Subcutaneous abdominal adipose tissue (tissue), 5 donors: ENCODE data around the gene TMC8.

Experiments used
- H3K27ac ChIP-seq: one replicate; pipeline ENCODE4 v1.7.0; 2013; ENCODE audit warnings: low read depth, mild to moderate bottlenecking, inconsistent platforms, low read length, moderate library complexity
- H3K27me3 ChIP-seq, 5 donors: one replicate each; pipeline ENCODE4 v1.7.0; 2013; ENCODE audit warnings: low read length in 5 of 5, inconsistent platforms in 1 of 5; ENCODE audit not compliant: control insufficient read depth in 5 of 5, insufficient read depth in 4 of 5
- H3K36me3 ChIP-seq, 5 donors: one replicate each; pipeline ENCODE4 v1.7.0; 2013; ENCODE audit warnings: low read length in 5 of 5; ENCODE audit not compliant: control insufficient read depth in 5 of 5, insufficient read depth in 5 of 5
- H3K4me1 ChIP-seq, 5 donors: one replicate each; pipeline ENCODE4 v1.7.0; 2013; ENCODE audit warnings: low read length in 5 of 5, mild to moderate bottlenecking in 3 of 5, moderate library complexity in 1 of 5; ENCODE audit not compliant: control insufficient read depth in 5 of 5, insufficient read depth in 5 of 5
- H3K4me3 ChIP-seq, 5 donors: one replicate each; pipeline ENCODE4 v1.7.0; 2013; ENCODE audit warnings: low read length in 5 of 5, low read depth in 1 of 5
- H3K9ac ChIP-seq, 5 donors: one replicate each; pipeline ENCODE4 v1.7.0; 2013; ENCODE audit warnings: low read length in 5 of 5, mild to moderate bottlenecking in 4 of 5, moderate library complexity in 3 of 5
- H3K9me3 ChIP-seq, 5 donors: one replicate each; pipeline ENCODE4 v1.7.0; 2013; ENCODE audit warnings: low read length in 5 of 5; ENCODE audit not compliant: control insufficient read depth in 5 of 5
- donor health status: healthy.
- donor health status: healthy.
- donor health status: healthy.
- donor health status: healthy.
- donor health status: healthy.

The TMC8 gene

DNA sequence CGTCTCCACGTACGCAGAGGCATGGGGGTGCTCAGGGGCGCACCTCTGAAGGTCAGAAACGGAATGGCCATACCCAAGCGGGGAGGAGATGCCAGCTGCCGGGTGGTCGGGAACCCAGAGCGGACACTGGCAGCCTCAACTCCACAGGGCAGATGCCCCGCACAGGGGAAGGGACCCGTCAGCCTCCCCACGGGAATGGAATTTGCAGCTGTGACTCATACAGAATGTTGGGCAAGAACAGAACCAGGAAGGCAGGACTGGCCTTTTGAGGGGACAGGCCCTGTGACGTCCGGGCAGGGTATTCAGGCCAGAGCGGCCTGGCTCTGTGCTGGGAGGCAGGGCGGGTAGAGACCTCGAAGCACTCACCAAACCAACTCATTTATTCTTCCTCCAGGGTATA, 48.8 kb downstream of the TMC8 start:
- no peaks in the 10 kb centered on the region for H3K9me3 ChIP-seq
- H3K27me3 ChIP-seq: no peaks in the 10 kb centered on the region
- no peak overlapping the region for H3K9ac ChIP-seq
- no peaks in the 10 kb centered on the region for H3K36me3 ChIP-seq
- H3K27ac ChIP-seq: no peak overlapping the region
- peaks cover 10 to 27% (median 25%) of the 10 kb centered on the region in 5 donors for H3K4me1 ChIP-seq
- H3K4me3 ChIP-seq: no peak overlapping the region

DNA sequence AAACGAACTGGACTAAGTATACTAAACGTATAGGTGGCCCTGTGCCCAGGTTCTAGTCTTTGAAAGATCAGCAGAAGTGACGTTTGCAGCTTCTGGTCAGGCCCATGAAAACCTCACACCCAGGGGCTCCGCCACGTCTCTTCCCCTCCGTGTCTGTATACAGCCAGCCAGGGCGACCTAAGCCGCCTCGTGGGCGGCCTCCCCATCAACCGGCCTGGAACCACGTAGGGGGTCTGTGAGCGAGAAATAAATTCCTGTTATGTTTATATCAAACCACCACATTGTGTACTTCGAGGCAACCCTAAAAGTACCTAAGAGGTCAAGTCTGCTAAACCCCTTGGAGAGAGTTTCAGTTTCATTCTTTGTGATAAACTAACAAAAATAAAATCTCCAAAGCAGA, 49.5 kb downstream of the TMC8 start:
- no peak overlapping the region for H3K4me3 ChIP-seq

GRCh38 chr17:78180508-78180907, 49.9 kb downstream of the TMC8 start:
- Histone ChIP-seq H3K9ac (no peak overlapping the region), H3K4me3 (no peak overlapping the region), H3K27me3 (no peaks in the 10 kb centered on the region), H3K36me3 (no peaks in the 10 kb centered on the region), H3K27ac (no peak overlapping the region), H3K4me1 (peaks cover 7 to 23% (median 17%) of the 10 kb centered on the region in 5 donors), H3K9me3 (no peaks in the 10 kb centered on the region)

More for the DNA sequence above, 49.5 kb downstream of the TMC8 start:
- Histone ChIP-seq H3K27ac (no peak overlapping the region), H3K9me3 (no peaks in the 10 kb centered on the region), H3K4me1 (peaks cover 7 to 27% (median 21%) of the 10 kb centered on the region in 5 donors), H3K27me3 (no peaks in the 10 kb centered on the region), H3K9ac (no peak overlapping the region), H3K36me3 (no peaks in the 10 kb centered on the region)

GRCh38 chr17:78182504-78182903, 51.9 kb downstream of the TMC8 start:
- no peaks in the 10 kb centered on the region for H3K9me3 ChIP-seq
- no peak overlapping the region for H3K27ac ChIP-seq
- peaks cover 0 to 19% (median 13%) of the 10 kb centered on the region in 5 donors for H3K4me1 ChIP-seq
- no peaks in the 10 kb centered on the region for H3K27me3 ChIP-seq
- no peaks in the 10 kb centered on the region for H3K36me3 ChIP-seq
- H3K4me3 ChIP-seq: no peak overlapping the region
- no peak overlapping the region for H3K9ac ChIP-seq

DNA sequence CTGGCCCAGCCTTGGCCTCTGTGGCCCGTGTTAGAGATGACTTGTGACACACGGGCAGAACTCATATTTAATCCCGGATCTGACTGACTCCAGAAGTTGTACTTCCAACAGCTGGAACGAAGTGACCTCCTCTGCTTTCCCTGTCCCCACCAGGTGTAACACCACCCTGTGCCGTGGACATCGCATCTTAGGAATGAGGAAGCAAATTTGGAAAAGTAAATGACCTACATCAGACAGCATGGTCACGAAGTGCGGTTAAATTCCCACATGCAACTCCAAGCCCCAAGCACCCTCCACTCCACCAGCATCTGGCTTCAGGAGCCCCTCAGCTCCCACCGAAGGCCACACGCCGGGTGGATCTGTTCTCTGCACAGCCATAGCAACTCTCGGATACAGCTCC, 53.3 kb downstream of the TMC8 start:
- H3K4me3 ChIP-seq: no peak overlapping the region
- no peaks in the 10 kb centered on the region for H3K27me3 ChIP-seq
- H3K4me1 ChIP-seq: peaks cover 0 to 26% (median 21%) of the 10 kb centered on the region in 5 donors
- H3K9ac ChIP-seq: no peak overlapping the region
- H3K36me3 ChIP-seq: no peaks in the 10 kb centered on the region
- H3K9me3 ChIP-seq: no peaks in the 10 kb centered on the region
- no peak overlapping the region for H3K27ac ChIP-seq

DNA sequence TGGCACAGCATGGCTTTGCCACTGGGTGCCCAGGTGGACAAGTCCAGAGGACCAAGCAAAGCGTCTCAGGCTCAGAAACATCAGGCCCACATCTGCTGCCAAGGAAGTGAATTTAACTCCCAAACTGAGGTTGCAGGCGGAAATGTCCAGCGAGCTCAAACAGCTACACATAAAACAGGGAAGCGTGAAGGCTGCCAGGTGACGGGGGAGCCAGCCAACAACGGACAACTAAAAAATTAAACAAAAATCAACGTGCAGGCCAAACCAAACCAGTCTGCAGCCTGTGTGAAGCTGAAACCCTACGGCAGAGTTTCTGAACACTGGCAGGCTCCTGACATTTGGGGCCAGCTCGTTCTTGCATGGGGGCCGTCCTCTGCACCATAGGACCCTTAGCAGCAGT, 53.8 kb downstream of the TMC8 start:
- no peaks in the 10 kb centered on the region for H3K36me3 ChIP-seq
- no peaks in the 10 kb centered on the region for H3K9me3 ChIP-seq
- H3K27me3 ChIP-seq: no peaks in the 10 kb centered on the region
- no peak overlapping the region for H3K9ac ChIP-seq
- H3K4me1 ChIP-seq: peaks cover 0 to 26% (median 21%) of the 10 kb centered on the region in 5 donors
- no peak overlapping the region for H3K27ac ChIP-seq
- H3K4me3 ChIP-seq: no peak overlapping the region

GRCh38 chr17:78184868-78185267, 54.3 kb downstream of the TMC8 start:
- no peak overlapping the region for H3K9ac ChIP-seq
- no peaks in the 10 kb centered on the region for H3K9me3 ChIP-seq
- H3K27me3 ChIP-seq: no peaks in the 10 kb centered on the region
- peaks cover 0 to 26% (median 21%) of the 10 kb centered on the region in 5 donors for H3K4me1 ChIP-seq
- H3K36me3 ChIP-seq: no peaks in the 10 kb centered on the region
- no peak overlapping the region for H3K27ac ChIP-seq
- no peak overlapping the region for H3K4me3 ChIP-seq

DNA sequence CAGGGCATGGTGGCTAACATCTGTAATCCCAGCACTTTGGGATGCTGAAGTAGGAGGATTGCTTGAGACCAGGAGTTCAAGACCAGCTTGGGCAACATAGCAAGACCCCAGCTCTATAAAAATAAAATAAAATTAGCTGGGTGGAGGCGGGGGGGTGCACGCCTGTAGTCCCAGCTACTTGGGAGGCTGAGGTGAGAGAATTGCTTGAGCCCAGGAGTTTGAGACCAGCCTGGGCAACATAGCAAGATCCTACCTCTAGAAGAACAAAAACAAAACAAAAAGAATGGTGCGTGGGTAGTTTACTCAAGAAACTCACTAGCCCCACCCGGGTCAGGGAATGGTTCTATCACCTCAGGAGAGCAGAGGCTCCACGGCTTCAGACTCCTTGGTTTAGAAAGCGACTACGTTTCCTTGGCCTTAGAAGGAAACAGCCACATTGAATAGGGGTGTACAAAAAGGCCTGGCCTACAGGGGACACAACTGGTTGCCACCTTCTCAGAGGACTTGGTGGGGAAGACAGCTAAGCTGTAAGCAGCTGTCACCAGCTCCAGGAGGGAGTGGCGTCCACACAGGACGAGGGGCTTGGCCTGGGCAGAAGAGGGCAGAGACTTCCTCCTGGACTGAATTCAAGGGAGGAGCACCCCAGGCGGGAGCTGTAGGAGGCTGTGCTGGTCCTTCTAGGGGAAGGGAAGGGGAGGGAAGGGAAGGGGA, 55.6 kb downstream of the TMC8 start:
- Histone ChIP-seq H3K9ac (no peak overlapping the region), H3K4me3 (peak overlapping the region in 2 of 5 donors; percentile 35 to 57), H3K36me3 (peaks cover 0 to 6% (median 5%) of the 10 kb centered on the region in 5 donors), H3K27me3 (no peaks in the 10 kb centered on the region), H3K27ac (no peak overlapping the region), H3K4me1 (peaks cover 0 to 26% (median 21%) of the 10 kb centered on the region in 5 donors), H3K9me3 (no peaks in the 10 kb centered on the region)

- Histone ChIP-seq H3K4me1 (peaks cover 0 to 26% (median 21%) of the 10 kb centered on the region in 5 donors), H3K9me3 (no peaks in the 10 kb centered on the region), H3K4me3 (peak within 1 kb of the TSS; percentile 58 to 90 (median 72)), H3K36me3 (peaks cover 0 to 14% (median 6%) of the 10 kb centered on the region in 5 donors), H3K27me3 (no peaks in the 10 kb centered on the region), H3K27ac (peak within 1 kb of the TSS; percentile 37), H3K9ac (peak within 1 kb of the TSS in 2 of 5 donors; percentile 43 to 52)
These were observed 56.4 kb downstream of the TMC8 start, which contains the start of the genes AFMID and TK1 for GRCh38 chr17:78186692-78187595. AFMID (plus strand) TSS chr17:78187362; CDS start chr17:78187371, 9 bp downstream. TK1 (minus strand) TSS chr17:78187052; CDS start chr17:78186994, 58 bp downstream.
